GM12873 (cell line): ENCODE measurements around the gene SLC10A6.

ENCODE experiments used
- CTCF ChIP-seq: IDR thresholded peaks from 2 replicates; pipeline ENCODE4 v1.5.1; 2012; ENCODE audit warnings: low read depth, mild to moderate bottlenecking, moderate library complexity, low read length, control low read depth; ENCODE audit not compliant: insufficient read depth; ENCODE audit errors: missing control alignments

Gene SLC10A6

GRCh38 chr4:86891762-86892635 lies 42.8 kb upstream of the SLC10A6 start, which contains the start of gene C4orf36:
Gene C4orf36 (minus strand): TSS chr4:86892422. CDS start chr4:86891520, 902 bp downstream.
- no peak for TF ChIP-seq CTCF

- no peak for TF ChIP-seq CTCF
Observed at GRCh38 chr4:86890790-86891189, 41.6 kb upstream of the SLC10A6 start.

GRCh38 chr4:86879641-86880040 lies 30.5 kb upstream of the SLC10A6 start:
- TF ChIP-seq CTCF = no peak

- peak; percentile 26 for TF ChIP-seq CTCF
Observed at GRCh38 chr4:86878640-86879039, 29.5 kb upstream of the SLC10A6 start.

- TF ChIP-seq CTCF = no peak
Observed at GRCh38 chr4:86876894-86877685, 27.9 kb upstream of the SLC10A6 start.

GRCh38 chr4:86872135-86872534 lies 23.0 kb upstream of the SLC10A6 start:
- TF ChIP-seq CTCF = no peak

GRCh38 chr4:86870442-86871069 lies 21.4 kb upstream of the SLC10A6 start:
- TF ChIP-seq CTCF = no peak
